Subcutaneous adipose tissue (tissue), 4 donors: ENCODE results near the gene EPAS1. TPM values are rescaled to one million over a fixed set of nuclear protein-coding genes. Genes with fewer than 3 reads are reported as not detected.

Experiments used
- total RNA-seq, 4 donors: library from RNA; depleted of rRNA; stranded (reverse); fragments of >200 nt; gene quantifications; one replicate each; pipeline ENCODE4 v1.1.0, GENCODE V29; 2016
- TF ChIP-seq, protein P1 (sequence below): fragments of 450-650 bp; IDR thresholded peaks from one replicate; pipeline ENCODE4 v1.5.1; 2016; ENCODE audit warnings: low read depth, mild to moderate bottlenecking, control low read depth, antibody characterized with exemption, moderate library complexity

The EPAS1 gene
- total RNA-seq, 4 donors from 2014 or later = 168 to 1,000 (median 337) TPM

- TF ChIP-seq, protein P1, sequence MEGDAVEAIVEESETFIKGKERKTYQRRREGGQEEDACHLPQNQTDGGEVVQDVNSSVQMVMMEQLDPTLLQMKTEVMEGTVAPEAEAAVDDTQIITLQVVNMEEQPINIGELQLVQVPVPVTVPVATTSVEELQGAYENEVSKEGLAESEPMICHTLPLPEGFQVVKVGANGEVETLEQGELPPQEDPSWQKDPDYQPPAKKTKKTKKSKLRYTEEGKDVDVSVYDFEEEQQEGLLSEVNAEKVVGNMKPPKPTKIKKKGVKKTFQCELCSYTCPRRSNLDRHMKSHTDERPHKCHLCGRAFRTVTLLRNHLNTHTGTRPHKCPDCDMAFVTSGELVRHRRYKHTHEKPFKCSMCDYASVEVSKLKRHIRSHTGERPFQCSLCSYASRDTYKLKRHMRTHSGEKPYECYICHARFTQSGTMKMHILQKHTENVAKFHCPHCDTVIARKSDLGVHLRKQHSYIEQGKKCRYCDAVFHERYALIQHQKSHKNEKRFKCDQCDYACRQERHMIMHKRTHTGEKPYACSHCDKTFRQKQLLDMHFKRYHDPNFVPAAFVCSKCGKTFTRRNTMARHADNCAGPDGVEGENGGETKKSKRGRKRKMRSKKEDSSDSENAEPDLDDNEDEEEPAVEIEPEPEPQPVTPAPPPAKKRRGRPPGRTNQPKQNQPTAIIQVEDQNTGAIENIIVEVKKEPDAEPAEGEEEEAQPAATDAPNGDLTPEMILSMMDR = no peak
Measured at GRCh38 chr2:46329803-46330775, 32.9 kb downstream of the EPAS1 start.

DNA sequence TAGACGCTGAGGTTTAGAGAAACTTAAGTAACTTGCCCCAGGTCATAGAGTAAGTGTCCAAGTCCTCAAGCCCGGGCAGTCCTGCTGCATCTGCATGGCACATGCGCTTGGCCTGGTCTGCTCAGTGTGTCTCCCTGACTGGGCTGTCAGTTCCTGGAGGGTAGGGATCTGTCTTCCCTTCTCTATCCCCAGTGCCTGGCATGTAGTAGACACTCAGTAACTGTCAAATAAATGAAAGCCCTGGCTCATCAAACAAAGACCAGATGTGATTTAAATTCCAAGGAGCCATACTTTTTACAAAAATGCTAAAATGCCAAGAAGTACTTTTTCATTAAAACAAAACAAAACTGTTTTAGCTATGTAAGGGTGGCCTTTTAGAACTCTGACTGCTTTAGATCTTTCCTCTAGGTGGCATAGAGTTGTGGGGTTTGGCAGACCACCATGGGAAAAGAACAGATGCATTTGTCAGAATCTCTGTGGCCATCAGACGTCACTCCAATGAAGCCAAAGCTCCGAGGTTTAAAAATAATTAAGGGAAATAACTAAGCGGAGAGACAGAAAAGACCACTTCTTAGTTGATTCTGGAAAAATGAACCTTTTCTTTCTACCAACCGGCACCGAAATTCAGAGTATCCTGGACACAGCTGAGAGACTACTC lies 34.0 kb downstream of the EPAS1 start:
- TF ChIP-seq, protein P1 = no peak

- TF ChIP-seq, protein P1 = no peak
Measured at GRCh38 chr2:46332686-46333281, 35.6 kb downstream of the EPAS1 start.

- TF ChIP-seq, protein P1 = no peak
Measured at GRCh38 chr2:46333912-46334311, 36.7 kb downstream of the EPAS1 start.

GRCh38 chr2:46334389-46335271 lies 37.4 kb downstream of the EPAS1 start:
- TF ChIP-seq, protein P1 = no peak

- TF ChIP-seq, protein P1 = no peak
Measured at GRCh38 chr2:46335391-46336282, 38.4 kb downstream of the EPAS1 start.
